ENCODE results near the gene CCDC24. TPM values are rescaled to one million over a fixed set of nuclear protein-coding genes. Genes with fewer than 3 reads are reported as not detected.

The CCDC24 gene
- total and polyA plus RNA-seq, 9 of the 15 experiments (the other 6 are each of a cell fraction or from before 2014, with no cell fraction given), result 0.31 to 4.5 (median 1.5) TPM

GRCh38 chr1:44029911-44030604 is 38.7 kb downstream of the CCDC24 start (continued):
- TF ChIP-seq NR2C2 (CRISPR knock-in tag; IDR thresholded peaks at IDR 0.05) (no peak), NR2C2 (tag; IDR thresholded peaks at IDR 0.05) (peak; percentile 78), HDAC1 (IDR thresholded peaks at IDR 0.05) (peak; percentile 11 to 76; a peak in 1 of 4 replicates), ZBTB7A (IDR thresholded peaks at IDR 0.05; ENCODE audit: borderline replicate concordance, control insufficient read depth, low read depth, low read length) (peak; percentile 38; the same call in 1 of the 2 replicates), ZNF780A (CRISPR knock-in tag; IDR thresholded peaks at IDR 0.05) (no peak), PKNOX1 (IDR thresholded peaks at IDR 0.05) (peak; percentile 83), DIDO1 (tag; IDR thresholded peaks at IDR 0.05; ENCODE audit: low read depth) (0 out of 2 replicates have a peak, but pooled peaks have one; percentile 11), CTBP1 (IDR thresholded peaks at IDR 0.05; ENCODE audit: borderline replicate concordance) (peak; percentile 79), PCBP1 (IDR thresholded peaks at IDR 0.05; ENCODE audit: low read depth, low read length, poor library complexity, severe bottlenecking) (peak; percentile 94), ATF1 (CRISPR knock-in tag; IDR thresholded peaks at IDR 0.05) (no peak), ATF1 (tag; IDR thresholded peaks at IDR 0.05) (peak; percentile 71), ZNF197 (CRISPR knock-in tag; IDR thresholded peaks at IDR 0.05; ENCODE audit: low read depth) (0 out of 2 replicates have a peak, but pooled peaks have one; percentile 49), MTF1 (CRISPR knock-in tag; IDR thresholded peaks at IDR 0.05; ENCODE audit: borderline replicate concordance) (no peak)
- TF ChIP-seq, protein P1, sequence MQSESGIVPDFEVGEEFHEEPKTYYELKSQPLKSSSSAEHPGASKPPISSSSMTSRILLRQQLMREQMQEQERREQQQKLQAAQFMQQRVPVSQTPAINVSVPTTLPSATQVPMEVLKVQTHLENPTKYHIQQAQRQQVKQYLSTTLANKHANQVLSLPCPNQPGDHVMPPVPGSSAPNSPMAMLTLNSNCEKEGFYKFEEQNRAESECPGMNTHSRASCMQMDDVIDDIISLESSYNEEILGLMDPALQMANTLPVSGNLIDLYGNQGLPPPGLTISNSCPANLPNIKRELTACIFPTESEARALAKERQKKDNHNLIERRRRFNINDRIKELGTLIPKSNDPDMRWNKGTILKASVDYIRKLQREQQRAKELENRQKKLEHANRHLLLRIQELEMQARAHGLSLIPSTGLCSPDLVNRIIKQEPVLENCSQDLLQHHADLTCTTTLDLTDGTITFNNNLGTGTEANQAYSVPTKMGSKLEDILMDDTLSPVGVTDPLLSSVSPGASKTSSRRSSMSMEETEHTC (IDR thresholded peaks at IDR 0.05), result 0 out of 2 replicates have a peak, but pooled peaks have one; percentile 23
- TF ChIP-seq, protein P2, sequence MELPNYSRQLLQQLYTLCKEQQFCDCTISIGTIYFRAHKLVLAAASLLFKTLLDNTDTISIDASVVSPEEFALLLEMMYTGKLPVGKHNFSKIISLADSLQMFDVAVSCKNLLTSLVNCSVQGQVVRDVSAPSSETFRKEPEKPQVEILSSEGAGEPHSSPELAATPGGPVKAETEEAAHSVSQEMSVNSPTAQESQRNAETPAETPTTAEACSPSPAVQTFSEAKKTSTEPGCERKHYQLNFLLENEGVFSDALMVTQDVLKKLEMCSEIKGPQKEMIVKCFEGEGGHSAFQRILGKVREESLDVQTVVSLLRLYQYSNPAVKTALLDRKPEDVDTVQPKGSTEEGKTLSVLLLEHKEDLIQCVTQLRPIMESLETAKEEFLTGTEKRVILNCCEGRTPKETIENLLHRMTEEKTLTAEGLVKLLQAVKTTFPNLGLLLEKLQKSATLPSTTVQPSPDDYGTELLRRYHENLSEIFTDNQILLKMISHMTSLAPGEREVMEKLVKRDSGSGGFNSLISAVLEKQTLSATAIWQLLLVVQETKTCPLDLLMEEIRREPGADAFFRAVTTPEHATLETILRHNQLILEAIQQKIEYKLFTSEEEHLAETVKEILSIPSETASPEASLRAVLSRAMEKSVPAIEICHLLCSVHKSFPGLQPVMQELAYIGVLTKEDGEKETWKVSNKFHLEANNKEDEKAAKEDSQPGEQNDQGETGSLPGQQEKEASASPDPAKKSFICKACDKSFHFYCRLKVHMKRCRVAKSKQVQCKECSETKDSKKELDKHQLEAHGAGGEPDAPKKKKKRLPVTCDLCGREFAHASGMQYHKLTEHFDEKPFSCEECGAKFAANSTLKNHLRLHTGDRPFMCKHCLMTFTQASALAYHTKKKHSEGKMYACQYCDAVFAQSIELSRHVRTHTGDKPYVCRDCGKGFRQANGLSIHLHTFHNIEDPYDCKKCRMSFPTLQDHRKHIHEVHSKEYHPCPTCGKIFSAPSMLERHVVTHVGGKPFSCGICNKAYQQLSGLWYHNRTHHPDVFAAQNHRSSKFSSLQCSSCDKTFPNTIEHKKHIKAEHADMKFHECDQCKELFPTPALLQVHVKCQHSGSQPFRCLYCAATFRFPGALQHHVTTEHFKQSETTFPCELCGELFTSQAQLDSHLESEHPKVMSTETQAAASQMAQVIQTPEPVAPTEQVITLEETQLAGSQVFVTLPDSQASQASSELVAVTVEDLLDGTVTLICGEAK (IDR thresholded peaks at IDR 0.05), result no peak; the same call in 1 of the 2 replicates
- TF ChIP-seq, protein P2 (CRISPR knock-in tag; IDR thresholded peaks at IDR 0.05), result no peak
